ENCODE measurements around the gene ABHD16B.

- TF ChIP-seq POLR2A (IDR thresholded peaks at IDR 0.05; ENCODE audit: low read length), result no peak
- no peak for TF ChIP-seq GATA1 (IDR thresholded peaks at IDR 0.05; ENCODE audit: low read depth, low read length)
These were observed 3.4 kb upstream of the ABHD16B start for GRCh38 chr20:63857764-63858392.
